Right atrium auricular region (tissue), 2 donors: ENCODE results near the gene ASB11. TPM values are rescaled to one million over a fixed set of nuclear protein-coding genes. Genes with fewer than 3 reads are reported as not detected.

Source experiments
- DNase-seq: peaks from one replicate; pipeline ENCODE4 v3.0.0-alpha.2; 2019; ENCODE audit warnings: low spot score
- H3K27ac ChIP-seq, 2 donors: fragments of 200-600 bp; sonication (generic); 1 replicate in 1 of 2; 2 replicates in 1 of 2; pipeline ENCODE4 v1.5.1; 2016 to 2019
- H3K27me3 ChIP-seq, 2 donors: fragments of 200-600 bp; sonication (generic); one replicate each; pipeline versions ENCODE4 v1.5.1 to v1.6.0; 2017 to 2019
- H3K36me3 ChIP-seq: fragments of 200-600 bp; sonication (generic); one replicate; pipeline ENCODE4 v1.5.1; 2016
- H3K4me1 ChIP-seq, 2 donors: fragments of 200-600 bp; sonication (generic); one replicate each; pipeline versions ENCODE4 v1.5.1 to v1.6.0; 2017 to 2019
- H3K4me3 ChIP-seq, 2 donors: fragments of 200-600 bp; sonication (generic); 1 replicate in 1 of 2; 2 replicates in 1 of 2; pipeline ENCODE4 v1.5.1; 2017 to 2019; ENCODE audit warnings: mild to moderate bottlenecking in 1 of 2, moderate library complexity in 1 of 2
- H3K9me3 ChIP-seq, 2 donors: fragments of 200-600 bp; sonication (generic); one replicate each; pipeline ENCODE4 v1.5.1; 2019
- total RNA-seq, 2 donors: library from RNA; depleted of rRNA; stranded (reverse); fragments of >200 nt; gene quantifications; one replicate each; pipeline ENCODE4 v1.1.0, GENCODE V29; 2016
- TF ChIP-seq, protein P1 (sequence below), 2 donors: fragments of 200-600 bp; sonication (generic); IDR thresholded peaks; one replicate each; pipeline ENCODE4 v1.5.1; 2019; ENCODE audit warnings: antibody characterized with exemption in 2 of 2

Gene ASB11, protein sequence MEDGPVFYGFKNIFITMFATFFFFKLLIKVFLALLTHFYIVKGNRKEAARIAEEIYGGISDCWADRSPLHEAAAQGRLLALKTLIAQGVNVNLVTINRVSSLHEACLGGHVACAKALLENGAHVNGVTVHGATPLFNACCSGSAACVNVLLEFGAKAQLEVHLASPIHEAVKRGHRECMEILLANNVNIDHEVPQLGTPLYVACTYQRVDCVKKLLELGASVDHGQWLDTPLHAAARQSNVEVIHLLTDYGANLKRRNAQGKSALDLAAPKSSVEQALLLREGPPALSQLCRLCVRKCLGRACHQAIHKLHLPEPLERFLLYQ
- 100 to 1,000 TPM in 1 of 2 donors, 10 to 100 TPM in 1; 57.1 to 137 TPM for total RNA-seq

DNA sequence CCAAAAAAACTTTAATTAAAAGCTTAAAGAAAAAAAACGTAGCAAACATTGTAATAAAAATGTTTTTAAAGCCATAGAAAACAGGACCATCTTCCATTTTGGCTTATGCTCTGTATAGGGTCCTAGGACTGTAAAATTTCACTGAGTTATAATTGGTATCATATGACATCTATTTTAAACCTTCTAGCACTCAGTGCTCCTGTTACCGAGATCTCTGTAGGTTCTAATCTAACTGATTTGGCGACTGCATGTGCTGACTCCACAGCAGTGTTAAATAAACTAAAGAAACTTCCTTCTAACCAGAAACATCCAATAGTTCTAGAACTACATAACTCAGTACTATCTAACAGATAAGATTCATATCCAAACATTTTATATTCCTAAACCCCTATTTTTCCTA, at the start of gene ASB11:
Gene ASB11 (minus strand): TSS at position 132 of the 400 bp plus-strand sequence. CDS start 35 bp downstream, at position 97.
- TF ChIP-seq, protein P1, sequence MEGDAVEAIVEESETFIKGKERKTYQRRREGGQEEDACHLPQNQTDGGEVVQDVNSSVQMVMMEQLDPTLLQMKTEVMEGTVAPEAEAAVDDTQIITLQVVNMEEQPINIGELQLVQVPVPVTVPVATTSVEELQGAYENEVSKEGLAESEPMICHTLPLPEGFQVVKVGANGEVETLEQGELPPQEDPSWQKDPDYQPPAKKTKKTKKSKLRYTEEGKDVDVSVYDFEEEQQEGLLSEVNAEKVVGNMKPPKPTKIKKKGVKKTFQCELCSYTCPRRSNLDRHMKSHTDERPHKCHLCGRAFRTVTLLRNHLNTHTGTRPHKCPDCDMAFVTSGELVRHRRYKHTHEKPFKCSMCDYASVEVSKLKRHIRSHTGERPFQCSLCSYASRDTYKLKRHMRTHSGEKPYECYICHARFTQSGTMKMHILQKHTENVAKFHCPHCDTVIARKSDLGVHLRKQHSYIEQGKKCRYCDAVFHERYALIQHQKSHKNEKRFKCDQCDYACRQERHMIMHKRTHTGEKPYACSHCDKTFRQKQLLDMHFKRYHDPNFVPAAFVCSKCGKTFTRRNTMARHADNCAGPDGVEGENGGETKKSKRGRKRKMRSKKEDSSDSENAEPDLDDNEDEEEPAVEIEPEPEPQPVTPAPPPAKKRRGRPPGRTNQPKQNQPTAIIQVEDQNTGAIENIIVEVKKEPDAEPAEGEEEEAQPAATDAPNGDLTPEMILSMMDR (IDR thresholded peaks at IDR 0.05): no peak
- Histone ChIP-seq H3K4me1 (peaks cover 0 to 4% of the 10 kb centered on the region in 2 donors), H3K4me3 (peak within 1 kb of the TSS; percentile 30 to 35), H3K9me3 (no peaks in the 10 kb centered on the region), H3K27ac (peak within 1 kb of the TSS; percentile 53 to 83), H3K27me3 (no peaks in the 10 kb centered on the region), H3K36me3 (no peaks in the 10 kb centered on the region)
- DNase-seq: no peak

DNA sequence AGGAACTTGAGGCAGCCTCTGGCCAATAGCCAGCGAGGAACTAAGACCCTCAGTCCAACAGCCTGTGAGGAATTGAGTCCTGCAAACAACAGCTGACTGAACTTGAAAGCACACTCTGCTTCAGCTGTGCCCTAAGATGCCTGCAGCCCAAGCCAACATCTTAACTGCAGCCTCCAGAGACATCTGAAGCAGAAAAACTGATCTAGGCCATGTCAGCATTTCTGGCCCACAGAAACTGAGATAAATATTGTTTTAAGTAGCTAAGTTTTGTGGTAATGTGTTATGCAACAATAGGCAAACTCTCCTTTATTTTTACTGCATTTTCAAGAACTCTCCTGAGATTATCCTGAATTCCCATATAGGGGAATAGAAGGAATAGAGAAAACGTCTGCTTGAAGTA, 44.3 kb upstream of the ASB11 start:
- H3K4me3 ChIP-seq: no peak overlapping the region
- H3K36me3 ChIP-seq: no peaks in the 10 kb centered on the region
- H3K27me3 ChIP-seq: no peaks in the 10 kb centered on the region
- no peaks in the 10 kb centered on the region for H3K9me3 ChIP-seq
- TF ChIP-seq, protein P1 (IDR thresholded peaks at IDR 0.05): no peak
- DNase-seq: no peak
- no peak overlapping the region for H3K27ac ChIP-seq
- no peaks in the 10 kb centered on the region for H3K4me1 ChIP-seq

DNA sequence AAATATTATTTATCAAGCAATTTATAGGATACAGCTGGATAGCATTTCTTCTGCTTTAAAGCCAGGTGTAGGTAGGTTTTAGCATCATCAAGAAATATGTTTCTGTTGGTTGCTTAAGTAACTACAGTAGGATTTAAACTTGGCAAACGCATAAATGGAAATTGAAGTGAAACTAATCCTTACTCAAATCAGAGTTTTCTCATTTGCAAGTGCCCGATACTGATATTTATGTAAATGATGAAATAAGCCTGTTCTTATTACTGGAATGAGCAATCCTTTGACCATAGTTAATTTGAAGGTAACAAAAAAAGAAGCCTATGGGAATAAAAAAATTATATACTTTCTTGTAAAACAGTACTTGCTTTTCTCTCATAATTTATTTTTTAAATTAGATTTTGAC, 43.1 kb upstream of the ASB11 start:
- H3K9me3 ChIP-seq: no peaks in the 10 kb centered on the region
- no peak for DNase-seq
- TF ChIP-seq, protein P1 (IDR thresholded peaks at IDR 0.05): no peak
- no peaks in the 10 kb centered on the region for H3K4me1 ChIP-seq
- no peaks in the 10 kb centered on the region for H3K27me3 ChIP-seq
- no peak overlapping the region for H3K4me3 ChIP-seq
- H3K27ac ChIP-seq: no peak overlapping the region
- no peaks in the 10 kb centered on the region for H3K36me3 ChIP-seq

DNA sequence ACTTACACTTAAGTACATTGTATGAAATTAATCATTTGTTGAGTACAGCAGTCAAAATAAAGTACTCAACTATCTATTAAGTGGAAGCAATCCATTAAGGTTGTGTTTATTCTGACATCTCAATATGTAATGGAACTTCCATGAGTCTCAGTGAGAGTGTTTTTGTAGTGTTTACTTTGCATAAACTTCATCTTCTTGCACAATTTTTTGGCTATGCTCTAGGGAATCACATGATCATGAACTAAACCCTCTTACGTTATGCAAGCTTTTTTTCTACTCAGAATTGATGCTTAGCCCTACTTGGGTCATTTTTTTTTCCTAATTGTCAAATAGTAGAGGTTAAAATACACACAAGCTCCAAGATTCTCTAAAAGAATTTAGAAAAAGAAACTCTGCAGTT, 41.0 kb upstream of the ASB11 start:
- H3K4me3 ChIP-seq: no peak overlapping the region
- DNase-seq: no peak
- H3K36me3 ChIP-seq: no peaks in the 10 kb centered on the region
- no peaks in the 10 kb centered on the region for H3K9me3 ChIP-seq
- H3K4me1 ChIP-seq: no peaks in the 10 kb centered on the region
- TF ChIP-seq, protein P1 (IDR thresholded peaks at IDR 0.05): no peak
- H3K27ac ChIP-seq: no peak overlapping the region
- no peaks in the 10 kb centered on the region for H3K27me3 ChIP-seq

DNA sequence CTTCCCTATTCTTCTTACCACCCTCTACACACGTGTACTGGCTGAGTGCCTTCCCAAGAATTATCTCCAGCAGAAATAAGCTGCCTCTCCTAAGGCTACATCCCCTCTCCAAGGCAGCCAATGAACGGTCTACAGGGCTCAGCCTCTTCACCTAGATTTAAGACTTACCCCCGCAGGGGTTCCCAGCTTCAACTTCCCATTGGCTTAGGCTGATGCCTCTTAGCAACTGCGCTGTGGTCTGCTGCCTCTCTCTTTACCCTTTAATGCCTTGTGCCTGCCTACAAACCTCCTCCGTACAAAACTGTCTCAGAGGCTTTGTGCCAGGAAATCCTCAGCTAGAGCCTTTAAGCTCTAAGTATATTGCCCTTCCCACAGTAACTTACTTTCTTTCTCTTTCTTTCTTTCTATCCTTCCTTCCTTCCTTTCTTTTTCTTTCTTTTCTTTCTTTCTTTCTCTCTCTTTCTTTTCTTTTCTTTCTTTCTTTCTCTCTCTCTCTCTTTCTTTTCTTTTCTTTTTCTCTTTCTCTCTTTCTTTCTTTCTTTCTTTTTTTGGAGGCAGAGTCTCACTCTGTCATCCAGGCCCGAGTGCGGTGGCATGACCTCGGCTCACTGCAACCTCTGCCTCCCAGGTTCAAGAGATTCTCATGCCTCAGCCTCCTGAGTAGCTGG, 35.0 kb upstream of the ASB11 start:
- no peak for DNase-seq
- Histone ChIP-seq H3K36me3 (no peaks in the 10 kb centered on the region), H3K4me1 (no peaks in the 10 kb centered on the region), H3K27me3 (no peaks in the 10 kb centered on the region), H3K9me3 (no peaks in the 10 kb centered on the region), H3K27ac (no peak overlapping the region), H3K4me3 (no peak overlapping the region)
- TF ChIP-seq, protein P1 (IDR thresholded peaks at IDR 0.05): no peak
